D721Med (cell line): ENCODE measurements around the gene ADAMTS13.

ENCODE experiments used
- DNase-seq: peaks from one replicate; pipeline ENCODE4 v3.0.0; 2011; ENCODE audit warnings: low spot score; ENCODE audit not compliant: insufficient read length
- FAIRE-seq: peaks from 2 replicates; lab custom pipeline; 2011; peaks lifted over from hg19 to GRCh38; lab: Jason Lieb, UNC
- CTCF ChIP-seq: IDR thresholded peaks from 2 replicates; pipeline ENCODE4 v1.5.1; 2012; ENCODE audit warnings: mild to moderate bottlenecking, control low read depth; ENCODE audit not compliant: insufficient read depth; ENCODE audit errors: missing control alignments

Gene ADAMTS13

GRCh38 chr9:133505901-133506652, 83.9 kb downstream of the ADAMTS13 start:
- no peak for TF ChIP-seq CTCF
- no peak for FAIRE-seq
- DNase-seq: no peak

GRCh38 chr9:133506653-133507038, 84.5 kb downstream of the ADAMTS13 start:
- TF ChIP-seq CTCF: no peak
- FAIRE-seq: no peak
- no peak for DNase-seq

GRCh38 chr9:133507246-133507965, 85.2 kb downstream of the ADAMTS13 start:
- DNase-seq: no peak

GRCh38 chr9:133508046-133508445, 85.9 kb downstream of the ADAMTS13 start:
- no peak for TF ChIP-seq CTCF
- FAIRE-seq: no peak
- no peak for DNase-seq

More at GRCh38 chr9:133507246-133507965, 85.2 kb downstream of the ADAMTS13 start:
- no peak for FAIRE-seq
- TF ChIP-seq CTCF: no peak
